GM19239 (cell line): ENCODE results near the gene MEG3.
"Not testable (repeated sequence)": the region's sequence is repeated elsewhere in the genome, so short reads cannot be mapped to it uniquely, and the experiment has no call there.

ENCODE experiments used
- DNase-seq: peaks from one replicate; pipeline ENCODE4 v3.0.0; 2011; ENCODE audit warnings: low spot score; ENCODE audit not compliant: insufficient read length
- FAIRE-seq: peaks from 2 replicates; lab custom pipeline; 2011; peaks lifted over from hg19 to GRCh38; lab: Jason Lieb, UNC

The MEG3 gene

DNA sequence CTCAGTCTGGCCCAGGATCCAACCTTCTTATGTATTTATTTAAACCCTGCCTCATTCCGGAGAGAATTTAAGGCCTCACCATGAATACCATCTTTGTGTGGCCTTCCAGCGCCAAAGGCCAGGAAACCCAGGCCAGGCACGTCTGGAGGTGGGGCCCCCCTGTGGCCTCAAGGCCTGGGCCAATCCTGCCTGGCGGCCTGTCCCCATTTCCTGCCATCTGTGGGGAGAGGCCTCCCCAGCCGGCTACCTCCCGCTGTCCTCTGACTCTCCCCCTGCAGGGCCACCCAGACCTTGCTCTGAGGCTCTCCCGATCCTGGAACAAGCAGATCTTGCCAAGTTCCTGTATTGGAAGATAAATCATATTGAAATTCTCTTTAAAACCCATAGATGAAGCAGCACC, 37.4 kb upstream of the MEG3 start:
- no peak for DNase-seq
- FAIRE-seq = no peak

DNA sequence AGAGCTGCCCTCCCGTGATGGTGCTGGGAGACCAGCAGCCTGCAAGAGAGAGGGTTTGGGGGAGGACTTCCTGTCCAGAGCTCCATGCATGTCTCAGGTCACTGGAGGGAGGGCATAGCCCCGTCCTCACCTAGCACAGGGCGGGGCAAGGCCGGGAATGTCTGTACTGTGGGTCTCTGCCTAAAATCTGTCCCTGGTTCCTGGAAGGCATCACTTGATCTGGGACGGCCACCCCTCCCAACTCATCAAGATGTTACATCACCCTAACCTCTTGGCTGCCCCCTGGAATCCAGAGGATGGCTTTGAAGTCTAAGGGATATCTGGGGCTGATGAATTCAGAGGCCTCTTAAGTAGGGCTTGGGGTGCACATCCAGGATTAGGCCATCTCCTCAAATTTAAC, 37.0 kb upstream of the MEG3 start:
- no peak for FAIRE-seq
- DNase-seq = no peak

DNA sequence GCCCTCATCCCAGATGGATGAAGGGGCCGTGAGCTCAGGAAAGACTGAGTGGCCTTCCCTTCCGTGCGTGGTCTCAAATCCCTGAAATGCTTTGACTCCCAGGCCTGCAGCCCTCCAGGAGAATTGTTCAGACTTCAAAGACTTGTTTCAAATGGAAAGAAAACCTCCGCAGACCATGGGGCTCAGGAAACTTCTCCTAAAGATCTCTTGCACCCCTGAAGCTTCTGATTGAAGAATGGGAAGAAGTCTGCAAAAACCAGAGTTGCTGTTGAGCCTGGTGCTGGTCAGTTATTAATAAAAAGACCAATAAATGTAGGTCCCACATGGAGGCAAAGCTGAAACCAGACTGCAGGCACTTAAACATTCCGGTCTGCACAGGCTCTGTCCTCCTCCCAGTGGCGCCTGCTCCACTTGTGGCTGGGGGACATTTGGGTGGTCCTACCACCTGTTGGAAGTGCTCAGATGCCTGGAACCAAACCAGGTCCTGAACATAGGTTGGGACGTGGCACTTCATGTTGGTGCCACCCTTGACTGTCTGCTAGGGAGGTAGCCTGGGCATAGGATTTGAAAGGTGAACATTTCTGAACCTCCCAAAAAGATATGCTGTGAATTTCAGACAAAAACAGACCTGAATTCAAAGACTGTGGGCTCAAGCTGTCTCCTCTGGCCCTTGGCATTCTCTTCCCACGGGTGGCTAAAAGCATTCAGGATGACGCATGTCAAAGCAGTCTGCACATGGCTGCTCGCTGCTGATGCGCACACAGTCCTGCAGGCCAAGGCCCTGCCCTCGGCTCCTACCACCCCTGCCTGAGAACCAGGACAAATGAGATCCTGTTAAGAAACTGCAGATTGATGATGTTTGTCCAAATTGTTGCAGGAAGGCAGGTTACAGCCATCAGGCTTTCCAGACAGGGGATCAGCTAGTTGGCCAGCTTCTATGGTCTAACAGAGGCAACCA, 36.2 kb upstream of the MEG3 start:
- FAIRE-seq (no peak), DNase-seq (no peak)

DNA sequence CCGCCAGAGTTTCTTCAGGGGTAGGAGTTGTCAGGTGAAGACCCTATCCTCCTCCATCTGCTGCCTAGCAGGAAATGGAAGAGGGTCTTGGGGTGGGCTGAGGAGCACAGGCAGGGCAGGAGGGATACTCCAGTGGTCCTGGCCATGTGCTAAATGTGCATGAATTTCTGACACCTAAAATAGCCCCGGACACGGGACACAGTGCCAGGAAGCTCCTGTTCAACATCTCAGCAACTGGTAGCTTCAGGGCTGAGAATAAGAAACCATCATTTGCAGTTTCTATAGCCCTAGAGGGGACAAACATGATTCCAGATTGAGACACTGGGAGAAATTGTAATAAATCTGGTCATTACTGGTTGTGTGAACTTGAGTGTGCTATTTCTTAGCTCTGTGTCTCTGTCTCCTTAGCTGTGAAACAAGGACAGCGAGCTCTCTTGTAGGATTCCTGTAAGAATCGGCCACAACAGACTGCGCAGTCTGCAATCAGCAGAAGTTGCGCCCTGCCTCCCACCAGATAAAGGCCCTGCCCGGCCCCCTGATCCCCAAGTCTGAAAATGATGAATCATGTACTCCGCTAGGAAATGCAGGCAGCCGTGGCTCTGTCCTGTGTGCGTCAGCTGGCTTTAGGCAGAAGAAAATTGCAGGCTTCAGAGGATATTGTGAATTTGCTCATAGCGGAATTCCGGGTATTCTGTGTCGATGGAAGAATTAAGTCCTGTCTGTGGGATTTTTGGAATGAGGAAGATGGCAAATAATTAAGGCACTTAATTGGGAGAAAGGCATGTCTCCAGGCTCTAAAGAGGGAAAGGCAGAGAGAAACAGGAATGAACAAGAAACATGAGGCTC, 35.2 kb upstream of the MEG3 start:
- DNase-seq = no peak
- no peak for FAIRE-seq

DNA sequence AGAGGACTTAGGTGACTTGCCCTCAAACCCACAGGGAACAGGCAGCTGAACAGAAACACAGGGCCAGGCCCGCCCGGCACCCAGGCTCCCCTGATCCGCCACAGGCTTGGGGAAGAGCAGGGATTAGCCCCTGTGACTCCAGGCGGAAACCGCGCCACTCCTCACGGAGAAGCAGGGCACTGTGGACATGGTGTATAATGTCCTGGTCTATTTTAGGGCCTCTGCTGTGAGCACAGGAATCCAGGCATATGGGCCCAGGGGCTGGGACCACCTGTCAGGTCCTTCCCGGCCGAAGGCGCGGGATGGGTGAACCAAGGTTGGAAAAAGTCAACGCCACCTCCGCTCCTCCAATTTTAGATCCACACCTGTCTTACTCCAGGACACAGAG, 34.6 kb upstream of the MEG3 start:
- no peak for DNase-seq
- no peak for FAIRE-seq

DNA sequence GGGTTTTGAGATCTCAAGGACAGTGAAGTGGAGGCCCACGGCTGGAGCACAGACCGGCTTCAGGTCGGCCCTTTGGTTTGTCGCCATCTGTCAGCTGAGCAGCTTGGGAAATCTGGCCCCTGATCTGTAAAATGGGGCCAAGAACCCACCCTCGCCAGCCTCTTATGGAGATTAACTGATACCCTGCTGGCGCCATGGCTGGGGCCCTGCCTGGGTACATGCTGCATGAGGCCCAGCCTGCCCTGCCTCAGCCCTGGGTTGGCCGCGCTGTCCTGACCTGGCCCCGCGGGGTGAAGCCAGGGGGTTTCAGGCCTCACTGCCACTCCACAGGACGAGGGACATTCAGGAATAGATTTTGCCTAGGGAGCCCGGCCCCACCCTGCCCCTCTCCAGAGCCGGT, 33.9 kb upstream of the MEG3 start:
- DNase-seq (no peak), FAIRE-seq (no peak)

DNA sequence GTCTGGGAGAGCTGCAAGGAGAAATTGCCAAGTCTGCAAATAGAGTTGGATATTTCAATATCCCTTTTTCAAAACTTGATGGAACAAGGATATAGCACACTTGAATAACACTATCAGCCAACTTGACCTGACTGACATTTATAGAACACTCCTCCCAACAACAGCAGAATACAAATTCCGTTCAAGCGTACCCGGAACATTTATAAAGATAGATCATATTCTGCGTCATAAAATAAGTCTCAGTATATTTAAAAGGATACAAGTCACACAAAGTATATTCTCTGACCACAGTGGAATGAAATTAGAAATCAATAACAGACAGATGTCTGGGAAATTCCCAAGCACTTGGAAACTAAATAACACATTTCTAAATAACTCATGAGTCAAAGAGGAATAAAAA, 29.0 kb upstream of the MEG3 start:
- FAIRE-seq (no peak), DNase-seq (no peak)

DNA sequence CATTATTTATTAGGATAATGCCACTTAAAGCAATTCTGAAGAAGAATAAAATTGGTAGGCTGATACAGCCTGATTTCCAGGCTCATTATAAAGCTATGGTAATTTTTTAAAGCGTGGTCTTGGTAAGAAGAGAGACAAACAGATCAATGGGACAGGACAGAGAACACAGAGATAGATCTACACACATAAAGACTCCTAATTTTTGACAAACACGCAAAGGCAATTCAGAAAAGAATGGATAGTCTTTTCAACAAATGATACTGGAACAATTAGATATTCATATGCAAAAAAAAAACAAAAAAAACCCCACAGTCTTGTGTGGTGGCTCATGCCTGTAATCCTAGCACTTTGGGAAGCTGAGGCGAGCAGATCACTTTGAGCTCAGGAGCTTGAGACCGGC, 25.9 kb upstream of the MEG3 start:
- DNase-seq (no peak), FAIRE-seq (no peak)

DNA sequence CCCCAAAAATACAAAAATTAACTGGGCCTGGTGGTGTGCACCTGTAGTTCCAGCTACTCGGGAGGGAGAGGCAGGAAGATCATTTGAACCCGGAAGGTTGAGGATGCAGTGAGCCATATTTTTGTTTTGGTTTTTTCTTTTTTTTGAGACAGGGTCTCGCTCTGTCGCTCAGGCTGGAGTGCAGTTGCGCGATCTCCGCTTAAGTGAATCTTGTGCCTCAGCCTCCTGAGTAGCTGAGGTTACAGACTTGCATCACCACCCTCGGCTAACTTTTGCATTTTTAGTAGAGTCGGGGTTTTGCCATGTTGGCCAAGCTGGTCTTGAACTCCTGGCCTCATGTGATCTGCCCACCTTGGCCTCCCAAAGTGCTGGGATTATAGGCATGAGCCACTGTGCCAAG, 24.5 kb upstream of the MEG3 start:
- not testable (repeated sequence) for FAIRE-seq, DNase-seq

DNA sequence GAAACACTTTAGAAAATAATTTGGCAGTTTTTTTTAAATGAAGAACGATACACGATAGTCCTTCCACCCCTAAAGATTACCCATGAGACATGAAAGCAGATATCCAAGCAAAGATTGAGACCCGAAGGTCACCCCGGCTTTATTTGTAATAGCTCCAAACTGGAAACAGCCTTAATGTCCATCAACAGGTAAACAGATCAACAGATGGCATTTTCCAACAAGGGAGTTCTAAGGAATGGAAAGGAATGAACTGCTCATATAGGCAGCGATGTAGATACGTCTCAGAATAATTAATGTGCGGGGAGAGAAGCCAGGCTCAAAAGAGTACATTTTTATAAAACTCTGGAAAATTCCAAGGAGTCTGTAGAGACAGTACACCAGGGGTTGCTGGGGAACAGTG, 23.7 kb upstream of the MEG3 start:
- no peak for FAIRE-seq

DNA sequence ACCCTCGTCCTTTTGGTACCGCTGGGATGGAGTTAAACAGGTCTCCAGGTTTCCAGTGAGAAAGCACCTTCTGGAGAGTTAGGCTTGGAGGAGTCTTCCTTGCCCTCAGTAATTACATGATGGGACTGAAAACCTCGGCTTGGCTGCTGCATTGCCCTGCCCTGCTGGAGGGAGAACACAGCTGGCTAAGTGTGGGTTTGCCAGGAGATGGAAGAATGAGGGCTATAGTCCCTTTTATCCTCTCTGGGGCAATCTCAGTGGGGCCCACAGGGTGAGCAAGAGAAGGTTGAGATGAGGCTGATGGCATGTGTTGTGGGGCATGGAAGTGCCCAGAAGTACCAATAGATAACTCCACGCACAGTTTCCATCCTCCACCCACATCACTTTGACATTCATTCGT, 23.2 kb upstream of the MEG3 start:
- FAIRE-seq (no peak), DNase-seq (no peak)

More for the DNA sequence above, 23.7 kb upstream of the MEG3 start:
- DNase-seq = no peak

DNA sequence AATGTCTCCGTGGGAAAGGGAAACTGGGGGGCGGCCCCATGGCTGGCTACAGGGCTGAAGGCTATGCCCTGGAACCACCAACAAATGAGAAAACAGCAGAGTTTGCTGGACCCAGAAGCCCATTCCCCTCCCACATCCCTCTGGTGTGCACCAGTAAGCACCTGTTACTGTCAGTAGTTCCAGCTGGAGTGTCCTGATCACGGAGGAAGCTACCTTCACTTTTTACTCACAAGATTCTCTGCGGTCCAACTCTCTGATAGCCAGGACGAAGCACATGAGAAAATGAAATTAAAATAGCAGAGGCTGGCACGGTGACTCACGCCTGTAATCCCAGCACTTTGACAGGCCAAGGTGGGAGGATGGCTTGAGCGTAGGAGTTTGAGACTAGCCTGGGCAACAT, 22.7 kb upstream of the MEG3 start:
- DNase-seq (no peak), FAIRE-seq (no peak)

DNA sequence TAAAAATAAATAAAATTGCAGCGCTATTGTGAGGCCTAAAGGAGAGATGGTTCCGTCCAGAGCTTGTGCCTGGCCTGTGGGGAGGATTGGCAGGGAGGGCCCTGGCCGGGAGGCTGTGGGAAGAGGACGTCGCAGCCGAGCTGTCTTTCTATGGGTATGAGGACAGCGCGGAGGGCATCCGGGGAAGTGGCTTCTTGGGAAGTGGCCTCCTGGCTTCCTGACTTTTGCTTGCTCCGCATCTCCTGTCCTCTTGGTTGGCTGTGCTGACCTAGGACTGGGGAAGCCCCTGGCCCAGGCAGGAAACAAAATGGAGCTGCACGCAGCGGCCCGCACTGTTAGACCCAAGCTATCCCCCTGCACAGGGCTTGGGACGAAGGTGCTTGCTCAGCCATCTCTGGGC, 22.2 kb upstream of the MEG3 start:
- no peak for DNase-seq
- FAIRE-seq = no peak

DNA sequence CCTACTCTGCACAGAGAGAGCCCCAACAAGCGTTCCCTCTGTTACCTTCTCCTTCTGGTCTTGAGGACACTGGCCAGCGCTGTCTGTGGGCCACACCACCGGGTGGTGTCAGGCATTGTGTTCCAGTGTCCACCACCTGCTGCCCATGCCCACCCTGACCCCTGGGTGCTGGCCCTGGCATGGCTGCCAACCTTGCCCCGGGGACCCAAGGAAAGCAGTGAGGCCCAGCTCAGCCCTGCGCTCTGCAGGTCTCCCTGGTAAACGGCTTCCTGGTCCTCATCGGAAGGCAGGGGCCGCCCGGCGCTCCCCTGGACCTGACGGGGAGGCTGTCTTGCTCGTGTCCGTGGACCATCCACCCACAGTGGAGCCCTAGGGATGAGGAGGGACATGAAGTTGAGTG, 21.8 kb upstream of the MEG3 start:
- FAIRE-seq = no peak
- no peak for DNase-seq

DNA sequence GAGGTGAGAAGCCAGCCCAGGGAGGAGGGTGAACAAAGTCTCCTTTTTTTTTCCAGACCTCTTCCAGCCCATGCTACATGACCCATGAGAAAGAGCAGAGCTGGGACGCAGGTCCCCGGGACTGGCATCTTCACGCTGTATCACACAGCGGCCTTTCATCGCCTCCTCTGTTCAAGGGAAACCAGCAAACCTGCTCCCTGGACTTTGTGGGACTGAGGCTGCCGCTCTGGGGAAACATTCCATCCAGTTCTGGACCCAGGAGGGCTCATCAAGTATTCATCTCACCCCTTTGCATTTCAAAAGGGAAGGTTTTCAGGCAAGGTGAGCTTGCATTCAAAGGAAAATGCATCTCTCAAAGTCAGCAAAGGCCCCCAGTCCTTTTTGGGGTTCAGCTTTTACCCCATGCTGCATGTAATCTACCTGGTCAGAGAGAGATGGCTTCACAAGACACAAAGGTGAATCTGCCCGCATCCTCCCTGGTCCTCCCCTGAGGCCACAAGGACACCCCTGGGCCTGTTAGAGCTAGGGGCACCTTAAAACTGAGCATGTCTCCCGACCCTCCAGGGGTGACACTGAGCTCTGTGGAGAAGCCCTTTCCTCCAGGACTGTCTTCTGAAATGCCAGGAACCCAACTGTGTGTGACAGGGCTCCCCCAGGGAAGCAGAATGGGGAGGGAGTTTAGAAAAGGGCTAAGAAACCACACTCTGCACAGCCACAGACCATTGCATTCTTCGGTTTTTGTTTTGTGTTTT, 21.2 kb upstream of the MEG3 start:
- DNase-seq (no peak), FAIRE-seq (no peak)

DNA sequence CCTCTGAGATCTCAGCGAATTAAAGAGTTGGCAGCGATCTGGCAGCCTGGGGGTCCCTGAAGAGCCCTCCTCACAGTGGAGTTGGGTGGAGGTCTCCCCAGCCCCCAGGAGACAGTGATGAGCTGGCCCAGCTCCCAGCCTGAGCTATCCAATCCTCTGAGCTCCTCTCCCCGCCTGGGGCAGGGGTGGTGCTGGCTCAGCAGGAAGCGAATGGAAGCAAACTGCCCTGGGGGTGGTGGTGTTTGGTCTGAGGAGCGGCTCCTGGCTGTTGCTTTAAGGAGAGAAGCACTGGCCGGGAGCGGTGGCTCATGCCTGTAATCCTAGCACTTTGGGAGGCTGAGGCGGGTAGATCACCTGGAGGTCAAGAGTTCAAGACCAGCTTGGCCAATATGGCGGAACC, 19.5 kb upstream of the MEG3 start:
- DNase-seq (no peak), FAIRE-seq (no peak)

DNA sequence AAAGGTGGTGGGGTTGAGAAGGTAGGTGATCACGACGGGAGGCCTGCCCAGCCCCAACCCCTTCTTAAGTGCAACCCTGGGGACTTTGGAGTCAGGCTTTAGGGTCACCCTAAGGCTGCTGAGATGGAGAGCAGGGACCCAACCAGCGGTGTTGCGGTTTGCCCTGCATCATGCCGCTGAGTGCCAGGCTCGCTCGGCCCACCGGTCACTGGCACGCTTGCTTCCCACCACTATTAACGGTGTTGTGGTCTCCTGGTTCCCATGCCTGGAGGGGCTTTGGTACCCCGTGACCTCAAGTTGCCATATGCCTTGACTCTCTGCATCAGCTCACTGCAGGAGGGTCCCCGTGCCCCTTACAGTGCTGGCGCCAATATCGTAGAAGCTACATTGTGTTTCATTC, 18.4 kb upstream of the MEG3 start:
- FAIRE-seq (no peak), DNase-seq (no peak)

DNA sequence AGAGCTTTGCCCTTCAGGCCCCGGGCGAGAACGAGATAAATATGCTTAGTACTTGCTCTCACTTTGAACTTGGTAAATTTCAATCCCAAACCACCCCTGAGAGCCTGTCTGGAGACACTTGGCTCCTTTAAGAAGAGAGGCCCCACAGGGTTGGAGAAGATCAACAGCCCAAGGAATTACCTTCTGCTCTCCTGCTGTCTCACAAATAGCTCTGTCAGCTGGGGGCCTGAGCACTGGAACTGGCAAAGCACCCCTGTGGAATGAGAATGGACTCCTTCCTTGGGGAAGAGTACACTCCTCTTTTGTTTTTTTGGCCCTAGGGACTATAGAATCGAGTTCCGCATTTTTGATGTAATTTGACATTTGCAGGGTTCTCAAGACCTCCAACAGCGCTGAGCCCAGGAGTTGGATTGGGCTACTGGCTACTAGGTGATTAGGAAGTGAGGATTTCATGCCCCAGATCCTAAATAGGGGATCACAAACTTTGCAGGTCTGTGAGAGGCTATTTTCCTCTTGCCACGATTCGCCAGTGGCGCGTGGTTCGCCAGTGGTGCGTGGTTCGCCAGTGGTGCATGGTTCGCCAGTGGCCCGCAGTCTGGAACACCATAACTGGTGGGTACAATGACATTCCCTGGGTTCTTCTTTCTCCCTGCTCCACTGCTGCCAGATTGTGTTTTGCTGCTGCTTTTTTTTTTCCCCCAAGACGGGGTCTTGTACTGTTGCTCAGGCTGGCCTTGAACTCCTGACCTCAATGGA, 17.8 kb upstream of the MEG3 start:
- DNase-seq (no peak), FAIRE-seq (no peak)

DNA sequence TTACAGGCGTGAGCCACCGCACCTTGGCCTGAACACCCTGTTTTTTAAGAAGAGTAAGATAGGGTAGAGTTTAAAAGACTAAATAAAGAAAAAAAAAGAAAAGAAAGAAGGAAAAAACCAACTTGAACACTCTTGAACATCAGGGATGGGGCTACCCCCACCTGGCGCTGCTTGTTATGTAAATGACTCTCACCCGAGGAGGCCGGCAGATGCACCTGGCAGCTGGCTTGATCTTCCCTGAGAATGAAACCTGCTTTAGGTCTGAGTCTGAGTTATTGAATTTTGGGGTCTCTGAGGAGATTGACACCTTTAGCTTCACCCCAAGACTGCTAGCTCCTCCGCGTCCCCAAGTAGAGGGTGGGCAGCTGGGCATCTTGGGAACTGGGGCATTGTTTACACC, 15.5 kb upstream of the MEG3 start:
- DNase-seq = no peak
- FAIRE-seq = no peak

DNA sequence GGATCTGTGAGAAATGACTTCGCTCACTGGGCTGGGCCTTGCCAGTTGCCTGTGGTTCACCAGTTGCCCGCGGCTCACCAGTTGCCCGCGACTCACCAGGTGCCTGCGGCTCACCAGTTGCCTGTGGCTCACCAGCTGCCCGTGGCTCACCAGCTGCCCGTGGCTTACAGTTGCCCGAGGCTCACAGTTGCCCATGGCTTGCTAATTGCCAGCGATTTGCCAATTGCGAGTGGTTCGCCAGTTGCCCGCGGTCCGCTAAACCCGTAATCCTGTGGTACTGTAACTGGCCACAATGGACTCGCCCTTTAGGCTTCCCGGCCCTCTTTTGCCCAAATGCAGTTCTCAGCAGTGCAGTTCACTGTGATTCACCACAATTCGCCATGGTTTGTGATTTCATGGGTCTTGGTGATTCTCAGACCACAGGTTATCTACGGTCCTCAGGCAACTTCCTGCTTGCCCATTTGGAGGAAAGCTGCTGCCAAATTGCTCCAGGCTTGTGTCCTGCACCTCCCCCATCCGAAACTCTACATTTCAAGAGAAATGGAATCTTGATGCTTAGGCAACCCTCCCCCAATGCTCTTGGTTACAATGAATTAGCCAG, 15.0 kb upstream of the MEG3 start:
- FAIRE-seq = no peak
- no peak for DNase-seq
